SK-N-SH treated with all-trans-retinoic acid at 6 μM for 48 hours (cell line): Measurements from ENCODE around the gene NUP214.

Source experiments
- ATAC-seq: fragments of 200-7000 bp; cut with Tn5 transposase; 3 replicates; pipeline ENCODE4 v1.9.1; 2020; ENCODE audit warnings: mild to moderate bottlenecking, moderate library complexity
- ARNTL ChIP-seq: fragments of 450-650 bp; formaldehyde crosslinking; IDR thresholded peaks from 2 replicates; pipeline ENCODE4 v1.5.0; 2020; ENCODE audit warnings: low read depth, mild to moderate bottlenecking, moderate library complexity, borderline replicate concordance
- BACH2 ChIP-seq: fragments of 250-450 bp; sonication (Bioruptor Pico); IDR thresholded peaks from 2 replicates; pipeline ENCODE4 v1.9.0; 2021; ENCODE audit warnings: mild to moderate bottlenecking, borderline replicate concordance
- CREB5 ChIP-seq: fragments of 250-450 bp; sonication (Bioruptor Pico); IDR thresholded peaks from 2 replicates; pipeline ENCODE4 v1.5.1; 2020; ENCODE audit warnings: low read depth, mild to moderate bottlenecking, moderate library complexity
- CSDC2 ChIP-seq: fragments of 250-450 bp; sonication (Bioruptor Pico); IDR thresholded peaks from 2 replicates; pipeline ENCODE4 v1.5.0; 2020; ENCODE audit warnings: mild to moderate bottlenecking, moderate library complexity
- CSRNP3 ChIP-seq: fragments of 250-450 bp; sonication (Bioruptor Pico); IDR thresholded peaks from 2 replicates; pipeline ENCODE4 v1.5.1; 2021; ENCODE audit warnings: mild to moderate bottlenecking, moderate library complexity
- ESRRG ChIP-seq: fragments of 250-450 bp; sonication (Bioruptor Pico); IDR thresholded peaks from 2 replicates; pipeline ENCODE4 v1.6.1; 2021; ENCODE audit warnings: mild to moderate bottlenecking
- GLIS3 ChIP-seq: fragments of 250-450 bp; sonication (Bioruptor Pico); IDR thresholded peaks from 2 replicates; pipeline ENCODE4 v1.5.0; 2020; ENCODE audit warnings: mild to moderate bottlenecking, moderate library complexity
- ISL1 ChIP-seq: fragments of 250-450 bp; sonication (Bioruptor Pico); IDR thresholded peaks from 2 replicates; pipeline ENCODE4 v2.1.2; 2022; ENCODE audit warnings: mild to moderate bottlenecking, moderate library complexity
- OSR1 ChIP-seq: fragments of 250-450 bp; sonication (Bioruptor Pico); IDR thresholded peaks from 2 replicates; pipeline ENCODE4 v1.8.0; 2022; ENCODE audit warnings: moderate library complexity, mild to moderate bottlenecking, inconsistent platforms
- PPARA ChIP-seq: fragments of 250-450 bp; sonication (Bioruptor Pico); IDR thresholded peaks from 2 replicates; pipeline ENCODE4 v1.5.0; 2020; ENCODE audit warnings: mild to moderate bottlenecking, borderline replicate concordance
- TCF4 ChIP-seq: fragments of 250-450 bp; sonication (Bioruptor Pico); IDR thresholded peaks from 2 replicates; pipeline ENCODE4 v1.8.0; 2021; ENCODE audit warnings: mild to moderate bottlenecking, moderate library complexity, borderline replicate concordance
- TOX ChIP-seq: fragments of 250-450 bp; sonication (Bioruptor Pico); IDR thresholded peaks from 2 replicates; pipeline ENCODE4 v1.8.0; 2021; ENCODE audit warnings: mild to moderate bottlenecking, moderate library complexity, borderline replicate concordance
- ZFP3 ChIP-seq: fragments of 250-450 bp; sonication (Bioruptor Pico); IDR thresholded peaks from 2 replicates; pipeline ENCODE4 v1.5.0; 2020; ENCODE audit warnings: mild to moderate bottlenecking, moderate library complexity
- ZFP30 ChIP-seq: fragments of 450-650 bp; formaldehyde crosslinking; IDR thresholded peaks from 2 replicates; pipeline ENCODE4 v1.5.0; 2022; ENCODE audit warnings: mild to moderate bottlenecking, moderate library complexity
- ZNF565 ChIP-seq: fragments of 450-650 bp; formaldehyde crosslinking; conservative IDR thresholded peaks from 2 replicates; pipeline ENCODE4 v1.5.0; 2020; ENCODE audit warnings: low read depth, mild to moderate bottlenecking, moderate library complexity
- ZNF70 ChIP-seq: fragments of 450-650 bp; formaldehyde crosslinking; IDR thresholded peaks from 2 replicates; pipeline ENCODE4 v1.5.0; 2020; ENCODE audit warnings: mild to moderate bottlenecking, moderate library complexity
- ZNF8 ChIP-seq: fragments of 450-650 bp; formaldehyde crosslinking; IDR thresholded peaks from 2 replicates; pipeline ENCODE4 v1.5.0; 2020; ENCODE audit warnings: mild to moderate bottlenecking, moderate library complexity
- TF ChIP-seq, protein P1 (sequence below): fragments of 250-450 bp; sonication (Bioruptor Pico); IDR thresholded peaks from 2 replicates; pipeline ENCODE4 v1.5.0; 2020; ENCODE audit warnings: mild to moderate bottlenecking, moderate library complexity
- TF ChIP-seq, protein P2 (sequence below): fragments of 250-450 bp; sonication (Bioruptor Pico); IDR thresholded peaks from 2 replicates; pipeline ENCODE4 v1.8.0; 2021; ENCODE audit warnings: low read depth, mild to moderate bottlenecking, moderate library complexity, borderline replicate concordance
- TF ChIP-seq, protein P3 (sequence below): fragments of 250-450 bp; sonication (Bioruptor Pico); IDR thresholded peaks from 2 replicates; pipeline ENCODE4 v1.8.0; 2020; ENCODE audit warnings: mild to moderate bottlenecking, moderate library complexity, borderline replicate concordance

The NUP214 gene

DNA sequence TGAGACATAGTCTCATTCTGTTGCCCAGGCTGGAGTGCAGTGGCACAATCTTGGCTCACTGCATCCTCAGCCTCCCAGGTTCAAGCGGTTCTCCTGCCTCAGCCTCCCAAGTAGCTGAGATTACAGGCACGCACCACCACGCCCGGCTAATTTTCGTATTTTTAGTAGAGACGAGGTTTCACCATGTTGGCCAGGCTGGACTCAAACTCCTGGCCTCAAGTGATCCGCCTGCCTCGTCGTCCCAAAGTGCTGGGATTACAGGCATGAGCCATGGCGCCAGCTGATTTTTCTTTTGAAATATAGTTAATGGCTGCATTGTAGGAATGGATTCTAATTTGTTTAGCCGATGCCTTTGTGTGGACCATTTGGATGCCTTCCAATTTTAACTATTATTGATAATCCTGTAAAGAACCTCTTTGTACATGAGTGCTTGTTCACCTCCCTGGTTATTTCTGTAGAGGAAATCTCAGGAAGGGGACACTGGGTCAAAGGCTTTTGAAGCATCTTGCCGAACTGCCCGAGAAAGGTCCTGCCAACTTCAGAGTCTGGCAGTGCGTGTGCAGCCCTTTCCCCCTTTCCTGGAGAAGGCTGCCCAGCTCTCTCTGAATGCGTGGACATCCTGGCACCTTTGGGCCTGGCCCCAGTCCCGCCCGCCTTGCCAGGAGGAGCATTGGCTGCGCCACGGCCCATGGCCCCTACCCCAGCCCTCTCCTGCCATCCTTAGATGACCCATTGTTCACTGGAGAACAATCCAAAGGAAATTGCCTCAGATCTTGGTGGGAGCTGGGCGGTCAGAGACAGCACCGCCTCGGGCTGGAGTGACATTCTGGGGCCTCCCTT lies 8.9 kb upstream of the NUP214 start:
- no peak for TF ChIP-seq GLIS3 (CRISPR knock-in tag)
- TF ChIP-seq TOX (CRISPR knock-in tag): no peak
- TF ChIP-seq CSDC2: no peak
- no peak for TF ChIP-seq ZNF70 (CRISPR knock-in tag)
- no peak for TF ChIP-seq ZNF565 (CRISPR knock-in tag)
- TF ChIP-seq ZFP3: no peak
- TF ChIP-seq, protein P1, sequence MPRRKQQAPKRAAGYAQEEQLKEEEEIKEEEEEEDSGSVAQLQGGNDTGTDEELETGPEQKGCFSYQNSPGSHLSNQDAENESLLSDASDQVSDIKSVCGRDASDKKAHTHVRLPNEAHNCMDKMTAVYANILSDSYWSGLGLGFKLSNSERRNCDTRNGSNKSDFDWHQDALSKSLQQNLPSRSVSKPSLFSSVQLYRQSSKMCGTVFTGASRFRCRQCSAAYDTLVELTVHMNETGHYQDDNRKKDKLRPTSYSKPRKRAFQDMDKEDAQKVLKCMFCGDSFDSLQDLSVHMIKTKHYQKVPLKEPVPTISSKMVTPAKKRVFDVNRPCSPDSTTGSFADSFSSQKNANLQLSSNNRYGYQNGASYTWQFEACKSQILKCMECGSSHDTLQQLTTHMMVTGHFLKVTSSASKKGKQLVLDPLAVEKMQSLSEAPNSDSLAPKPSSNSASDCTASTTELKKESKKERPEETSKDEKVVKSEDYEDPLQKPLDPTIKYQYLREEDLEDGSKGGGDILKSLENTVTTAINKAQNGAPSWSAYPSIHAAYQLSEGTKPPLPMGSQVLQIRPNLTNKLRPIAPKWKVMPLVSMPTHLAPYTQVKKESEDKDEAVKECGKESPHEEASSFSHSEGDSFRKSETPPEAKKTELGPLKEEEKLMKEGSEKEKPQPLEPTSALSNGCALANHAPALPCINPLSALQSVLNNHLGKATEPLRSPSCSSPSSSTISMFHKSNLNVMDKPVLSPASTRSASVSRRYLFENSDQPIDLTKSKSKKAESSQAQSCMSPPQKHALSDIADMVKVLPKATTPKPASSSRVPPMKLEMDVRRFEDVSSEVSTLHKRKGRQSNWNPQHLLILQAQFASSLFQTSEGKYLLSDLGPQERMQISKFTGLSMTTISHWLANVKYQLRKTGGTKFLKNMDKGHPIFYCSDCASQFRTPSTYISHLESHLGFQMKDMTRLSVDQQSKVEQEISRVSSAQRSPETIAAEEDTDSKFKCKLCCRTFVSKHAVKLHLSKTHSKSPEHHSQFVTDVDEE (CRISPR knock-in tag): no peak
- no peak for TF ChIP-seq OSR1 (CRISPR knock-in tag)
- no peak for TF ChIP-seq ESRRG (CRISPR knock-in tag)
- TF ChIP-seq, protein P2, sequence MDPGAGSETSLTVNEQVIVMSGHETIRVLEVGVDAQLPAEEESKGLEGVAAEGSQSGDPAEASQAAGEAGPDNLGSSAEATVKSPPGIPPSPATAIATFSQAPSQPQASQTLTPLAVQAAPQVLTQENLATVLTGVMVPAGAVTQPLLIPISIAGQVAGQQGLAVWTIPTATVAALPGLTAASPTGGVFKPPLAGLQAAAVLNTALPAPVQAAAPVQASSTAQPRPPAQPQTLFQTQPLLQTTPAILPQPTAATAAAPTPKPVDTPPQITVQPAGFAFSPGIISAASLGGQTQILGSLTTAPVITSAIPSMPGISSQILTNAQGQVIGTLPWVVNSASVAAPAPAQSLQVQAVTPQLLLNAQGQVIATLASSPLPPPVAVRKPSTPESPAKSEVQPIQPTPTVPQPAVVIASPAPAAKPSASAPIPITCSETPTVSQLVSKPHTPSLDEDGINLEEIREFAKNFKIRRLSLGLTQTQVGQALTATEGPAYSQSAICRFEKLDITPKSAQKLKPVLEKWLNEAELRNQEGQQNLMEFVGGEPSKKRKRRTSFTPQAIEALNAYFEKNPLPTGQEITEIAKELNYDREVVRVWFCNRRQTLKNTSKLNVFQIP (CRISPR knock-in tag): no peak
- no peak for TF ChIP-seq CREB5 (CRISPR knock-in tag)
- TF ChIP-seq ZNF8 (CRISPR knock-in tag): no peak
- TF ChIP-seq PPARA (CRISPR knock-in tag): no peak
- TF ChIP-seq BACH2 (CRISPR knock-in tag): no peak
- ATAC-seq: no peak

DNA sequence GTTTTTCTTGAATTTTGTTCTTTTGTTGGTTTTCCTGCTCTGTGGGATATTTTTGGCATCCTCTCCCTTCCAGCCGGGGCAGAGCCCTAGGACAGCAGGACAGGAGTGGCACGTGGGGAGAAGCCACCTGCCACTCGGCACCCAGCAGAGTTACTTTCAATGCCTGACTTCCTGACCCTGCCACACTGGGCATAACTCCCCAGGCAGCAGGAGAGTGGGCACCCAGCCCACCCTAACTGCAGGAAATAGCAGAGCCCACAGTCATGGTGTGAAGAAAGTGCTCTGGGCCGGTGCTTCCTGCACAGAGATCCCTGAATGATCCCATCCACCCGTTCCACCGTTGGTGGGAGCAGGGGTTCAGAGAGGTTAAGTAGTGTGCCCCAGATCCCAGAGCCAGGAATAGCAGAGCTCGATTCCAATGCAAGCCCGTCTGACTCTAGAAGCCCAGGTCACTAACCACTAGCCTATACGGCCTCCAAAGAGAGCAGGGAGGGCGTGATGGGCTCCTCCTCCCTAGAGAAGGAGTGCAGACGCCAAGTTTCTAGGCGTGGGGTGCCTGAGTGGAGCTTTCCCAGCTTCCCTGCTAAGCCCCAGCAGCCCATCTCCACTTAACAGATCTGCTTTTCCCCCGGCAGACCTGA lies 8.1 kb upstream of the NUP214 start:
- no peak; the same call in 2 of the 3 replicates for ATAC-seq

GRCh38 chr9:131117762-131118145 lies 7.6 kb upstream of the NUP214 start:
- TF ChIP-seq CREB5 (CRISPR knock-in tag): no peak
- TF ChIP-seq ARNTL (CRISPR knock-in tag): no peak
- TF ChIP-seq CSDC2: no peak
- no peak for TF ChIP-seq ZFP30 (CRISPR knock-in tag)
- TF ChIP-seq TCF4 (CRISPR knock-in tag): no peak
- TF ChIP-seq PPARA (CRISPR knock-in tag): no peak
- TF ChIP-seq, protein P3, sequence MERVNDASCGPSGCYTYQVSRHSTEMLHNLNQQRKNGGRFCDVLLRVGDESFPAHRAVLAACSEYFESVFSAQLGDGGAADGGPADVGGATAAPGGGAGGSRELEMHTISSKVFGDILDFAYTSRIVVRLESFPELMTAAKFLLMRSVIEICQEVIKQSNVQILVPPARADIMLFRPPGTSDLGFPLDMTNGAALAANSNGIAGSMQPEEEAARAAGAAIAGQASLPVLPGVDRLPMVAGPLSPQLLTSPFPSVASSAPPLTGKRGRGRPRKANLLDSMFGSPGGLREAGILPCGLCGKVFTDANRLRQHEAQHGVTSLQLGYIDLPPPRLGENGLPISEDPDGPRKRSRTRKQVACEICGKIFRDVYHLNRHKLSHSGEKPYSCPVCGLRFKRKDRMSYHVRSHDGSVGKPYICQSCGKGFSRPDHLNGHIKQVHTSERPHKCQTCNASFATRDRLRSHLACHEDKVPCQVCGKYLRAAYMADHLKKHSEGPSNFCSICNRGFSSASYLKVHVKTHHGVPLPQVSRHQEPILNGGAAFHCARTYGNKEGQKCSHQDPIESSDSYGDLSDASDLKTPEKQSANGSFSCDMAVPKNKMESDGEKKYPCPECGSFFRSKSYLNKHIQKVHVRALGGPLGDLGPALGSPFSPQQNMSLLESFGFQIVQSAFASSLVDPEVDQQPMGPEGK: no peak
- TF ChIP-seq, protein P1 (CRISPR knock-in tag): no peak
- TF ChIP-seq ISL1 (CRISPR knock-in tag): no peak
- TF ChIP-seq ZNF565 (CRISPR knock-in tag): no peak
- no peak for TF ChIP-seq GLIS3 (CRISPR knock-in tag)
- no peak for TF ChIP-seq CSRNP3 (CRISPR knock-in tag)
- TF ChIP-seq, protein P2 (CRISPR knock-in tag): no peak
- TF ChIP-seq, all 23 proteins: peak for 0
- no peak for ATAC-seq

More for the DNA sequence above, 8.1 kb upstream of the NUP214 start:
- TF ChIP-seq ZFP30 (CRISPR knock-in tag): no peak
- TF ChIP-seq, all 23 proteins: peak for 0
